LNCAP (cell line): ENCODE results near the gene PSTPIP1.

Source experiments
- TF ChIP-seq, protein P1 (sequence below): fragments of 450-650 bp; IDR thresholded peaks from 2 replicates; pipeline ENCODE4 v1.5.1; 2017; ENCODE audit warnings: mild to moderate bottlenecking

The PSTPIP1 gene

DNA sequence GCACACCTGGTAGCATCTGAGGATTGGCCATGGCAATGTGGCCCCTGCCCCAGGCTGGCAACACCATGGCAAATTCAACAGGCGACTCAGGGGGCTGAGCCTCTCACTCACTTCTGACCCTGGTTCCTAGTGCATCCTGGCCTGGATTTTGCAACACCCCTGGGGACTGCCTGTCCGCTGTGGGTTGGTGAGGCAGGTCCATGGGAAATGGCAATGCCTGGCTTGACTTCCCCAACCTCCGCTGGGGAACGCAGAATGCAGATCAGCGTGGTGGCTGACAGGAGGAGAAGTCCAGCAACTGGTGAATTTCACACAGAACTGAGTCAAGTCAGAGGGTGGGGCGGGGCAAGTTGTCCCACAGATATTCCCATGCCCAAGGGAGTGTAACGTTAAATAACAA is 3.9 kb upstream of the PSTPIP1 start:
- TF ChIP-seq, protein P1, sequence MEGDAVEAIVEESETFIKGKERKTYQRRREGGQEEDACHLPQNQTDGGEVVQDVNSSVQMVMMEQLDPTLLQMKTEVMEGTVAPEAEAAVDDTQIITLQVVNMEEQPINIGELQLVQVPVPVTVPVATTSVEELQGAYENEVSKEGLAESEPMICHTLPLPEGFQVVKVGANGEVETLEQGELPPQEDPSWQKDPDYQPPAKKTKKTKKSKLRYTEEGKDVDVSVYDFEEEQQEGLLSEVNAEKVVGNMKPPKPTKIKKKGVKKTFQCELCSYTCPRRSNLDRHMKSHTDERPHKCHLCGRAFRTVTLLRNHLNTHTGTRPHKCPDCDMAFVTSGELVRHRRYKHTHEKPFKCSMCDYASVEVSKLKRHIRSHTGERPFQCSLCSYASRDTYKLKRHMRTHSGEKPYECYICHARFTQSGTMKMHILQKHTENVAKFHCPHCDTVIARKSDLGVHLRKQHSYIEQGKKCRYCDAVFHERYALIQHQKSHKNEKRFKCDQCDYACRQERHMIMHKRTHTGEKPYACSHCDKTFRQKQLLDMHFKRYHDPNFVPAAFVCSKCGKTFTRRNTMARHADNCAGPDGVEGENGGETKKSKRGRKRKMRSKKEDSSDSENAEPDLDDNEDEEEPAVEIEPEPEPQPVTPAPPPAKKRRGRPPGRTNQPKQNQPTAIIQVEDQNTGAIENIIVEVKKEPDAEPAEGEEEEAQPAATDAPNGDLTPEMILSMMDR, result no peak

GRCh38 chr15:76991741-76992645 is 2.9 kb upstream of the PSTPIP1 start:
- TF ChIP-seq, protein P1, result no peak

DNA sequence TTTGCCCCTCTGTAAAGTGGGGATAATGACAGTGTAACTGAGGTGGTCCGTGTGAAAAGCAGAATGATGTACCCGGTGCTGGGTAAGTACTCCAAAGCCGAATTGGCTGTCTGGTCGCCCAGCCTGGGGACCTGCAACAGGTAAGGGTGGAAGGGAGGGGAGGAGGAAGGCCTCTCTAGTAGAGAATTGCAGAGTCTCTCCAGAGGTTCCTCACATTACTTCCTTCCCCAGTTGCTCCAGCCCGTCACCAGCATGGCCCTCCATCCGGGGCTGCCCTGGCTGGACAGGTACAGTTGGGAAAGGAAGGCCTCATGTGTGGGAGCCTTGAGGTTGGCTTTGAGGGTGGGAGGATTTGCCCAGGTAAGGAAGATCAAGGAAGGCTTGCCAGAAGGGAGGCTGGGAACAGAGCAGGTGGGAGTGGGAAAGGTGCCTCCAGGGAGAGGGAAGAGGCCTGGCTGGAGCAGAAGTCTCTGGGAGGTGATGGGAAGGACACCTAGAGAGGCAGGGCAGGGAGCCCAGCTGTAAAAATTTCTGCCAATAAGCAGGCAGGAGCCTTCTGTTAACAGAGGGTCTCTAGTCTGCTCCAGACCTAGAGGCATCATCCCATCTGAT is 1.7 kb upstream of the PSTPIP1 start:
- TF ChIP-seq, protein P1, result no peak

GRCh38 chr15:76994001-76994400 is 925 bp upstream of the PSTPIP1 start:
- TF ChIP-seq, protein P1, result no peak

DNA sequence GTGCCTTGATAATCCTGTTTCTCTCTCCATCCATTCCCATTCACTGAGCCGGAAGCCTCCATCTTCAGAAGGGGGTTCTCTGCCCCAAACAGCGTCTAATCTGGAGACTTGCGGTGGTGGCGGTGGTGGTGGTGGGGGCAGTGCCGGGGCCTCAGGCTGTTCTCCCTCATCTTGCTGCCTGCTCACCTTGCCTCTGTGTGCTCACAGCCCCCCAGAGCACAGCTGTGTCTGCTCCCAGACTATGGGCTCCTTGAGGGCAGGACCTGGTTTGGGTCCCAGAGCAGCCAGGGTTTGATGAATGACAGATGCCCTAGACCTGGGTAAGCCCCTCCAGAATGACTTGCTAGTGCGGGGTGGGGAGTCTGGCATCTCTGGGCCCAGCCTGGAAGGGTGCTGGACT is 430 bp upstream of the PSTPIP1 start:
- TF ChIP-seq, protein P1, result no peak

GRCh38 chr15:76996076-76996525 is 1.2 kb downstream of the PSTPIP1 start:
- TF ChIP-seq, protein P1, result no peak

DNA sequence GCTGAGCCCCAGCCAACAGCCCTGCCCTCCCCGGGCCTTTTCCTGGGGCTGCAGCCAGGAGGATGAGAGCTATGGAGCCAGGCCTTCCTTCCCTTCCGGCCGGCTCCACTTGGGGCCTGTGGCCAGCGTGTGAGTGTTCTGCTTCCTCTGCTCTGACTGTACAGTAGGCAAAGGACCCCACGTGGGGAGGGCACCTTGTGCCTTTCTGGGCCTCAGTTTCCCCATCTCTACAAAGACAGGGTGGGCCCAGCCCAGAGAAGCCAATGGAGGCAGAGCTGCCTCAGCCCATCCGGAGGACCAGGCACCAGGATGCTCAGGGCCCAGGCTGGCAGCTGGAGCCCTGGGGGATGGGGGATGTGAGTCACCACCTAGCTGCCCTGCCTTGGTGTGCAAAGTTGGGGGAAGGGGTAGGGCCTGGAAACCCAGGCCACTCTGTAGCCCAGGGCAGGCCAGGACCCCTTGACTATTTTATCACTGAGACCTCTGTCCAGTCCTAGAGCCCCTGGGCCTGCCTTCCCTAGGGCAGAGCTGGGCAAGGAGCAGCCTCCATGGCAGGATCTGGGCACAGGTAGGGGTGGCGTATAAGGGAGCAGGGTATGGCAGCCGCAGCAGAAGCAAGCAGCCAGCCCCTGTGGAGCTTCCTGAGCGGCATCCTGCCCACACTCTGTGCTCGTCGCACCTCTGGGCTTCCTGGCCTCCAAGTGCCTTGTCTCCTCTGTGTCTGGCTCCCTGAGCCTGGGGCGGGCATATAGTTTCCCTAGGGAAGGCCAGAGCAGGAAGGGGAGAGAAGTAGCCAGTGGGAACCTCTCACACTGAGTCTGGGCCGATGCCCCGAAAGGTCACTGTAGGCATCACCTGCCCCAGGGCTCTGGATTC is 1.8 kb downstream of the PSTPIP1 start:
- TF ChIP-seq, protein P1, result no peak
